ENCODE data around the gene C3orf52.

The C3orf52 gene

GRCh38 chr3:112140584-112140983 is 54.4 kb downstream of the C3orf52 start:
- H3K79me2 ChIP-seq (ENCODE audit: insufficient read depth, low read length) = no peaks in the 10 kb centered on the region
- DNase-seq (no peak), ATAC-seq (ENCODE audit: insufficient read depth, low read depth) (no peak)
- no peaks in the 10 kb centered on the region for H3K36me3 ChIP-seq (ENCODE audit: insufficient read depth, low read length)
- no peak overlapping the region for H2AFZ ChIP-seq (ENCODE audit: low read depth, low read length)
- no peak overlapping the region for H3K27ac ChIP-seq (ENCODE audit: low read length)
- H3K4me1 ChIP-seq (ENCODE audit: insufficient read depth, low read length) = no peaks in the 10 kb centered on the region
- H3K4me3 ChIP-seq (ENCODE audit: low read depth in 1 of 2, low read length in 2 of 2) = no peak overlapping the region
- H3K27me3 ChIP-seq (ENCODE audit: insufficient read depth, low read length, poor library complexity) = peaks cover 3% of the 10 kb centered on the region
- no peak for TF ChIP-seq CTCF (IDR thresholded peaks at IDR 0.05; ENCODE audit: borderline replicate concordance, extremely low read depth, low read length, poor library complexity, severe bottlenecking)
- no peak for TF ChIP-seq EZH2 (IDR thresholded peaks at IDR 0.05; ENCODE audit: borderline replicate concordance, low read depth, low read length, severe bottlenecking)
- H3K9me3 ChIP-seq (ENCODE audit: insufficient read depth, low read length, severe bottlenecking) = no peaks in the 10 kb centered on the region
- no peak overlapping the region for H3K9ac ChIP-seq (ENCODE audit: low read depth, low read length)
- H3K4me2 ChIP-seq (ENCODE audit: insufficient read depth, low read length) = no peak overlapping the region
- H4K20me1 ChIP-seq (ENCODE audit: insufficient read depth, low read length) = no peaks in the 10 kb centered on the region

- no peak for DNase-seq
- Histone ChIP-seq H3K4me2 (ENCODE audit: insufficient read depth, low read length) (no peak overlapping the region), H3K4me1 (ENCODE audit: insufficient read depth, low read length) (no peaks in the 10 kb centered on the region), H4K20me1 (ENCODE audit: insufficient read depth, low read length) (no peaks in the 10 kb centered on the region), H3K9me3 (ENCODE audit: insufficient read depth, low read length, severe bottlenecking) (no peaks in the 10 kb centered on the region), H3K4me3 (ENCODE audit: low read depth in 1 of 2, low read length in 2 of 2) (no peak overlapping the region), H3K27ac (ENCODE audit: low read length) (no peak overlapping the region), H3K9ac (ENCODE audit: low read depth, low read length) (no peak overlapping the region), H3K36me3 (ENCODE audit: insufficient read depth, low read length) (no peaks in the 10 kb centered on the region), H3K79me2 (ENCODE audit: insufficient read depth, low read length) (no peaks in the 10 kb centered on the region), H2AFZ (ENCODE audit: low read depth, low read length) (no peak overlapping the region), H3K27me3 (ENCODE audit: insufficient read depth, low read length, poor library complexity) (peaks cover 3% of the 10 kb centered on the region)
- no peak for ATAC-seq (ENCODE audit: insufficient read depth, low read depth)
- no peak for TF ChIP-seq CTCF (IDR thresholded peaks at IDR 0.05; ENCODE audit: borderline replicate concordance, extremely low read depth, low read length, poor library complexity, severe bottlenecking)
- no peak for TF ChIP-seq EZH2 (IDR thresholded peaks at IDR 0.05; ENCODE audit: borderline replicate concordance, low read depth, low read length, severe bottlenecking)
These were observed 55.1 kb downstream of the C3orf52 start for GRCh38 chr3:112141293-112141692.

GRCh38 chr3:112143251-112143650 is 57.1 kb downstream of the C3orf52 start:
- Histone ChIP-seq H3K36me3 (ENCODE audit: insufficient read depth, low read length) (no peaks in the 10 kb centered on the region), H3K9ac (ENCODE audit: low read depth, low read length) (no peak overlapping the region)

GRCh38 chr3:112143689-112144088 is 57.5 kb downstream of the C3orf52 start:
- ATAC-seq (ENCODE audit: insufficient read depth, low read depth) (no peak), DNase-seq (no peak)
- TF ChIP-seq CTCF (IDR thresholded peaks at IDR 0.05; ENCODE audit: borderline replicate concordance, extremely low read depth, low read length, poor library complexity, severe bottlenecking) = no peak
- TF ChIP-seq EZH2 (IDR thresholded peaks at IDR 0.05; ENCODE audit: borderline replicate concordance, low read depth, low read length, severe bottlenecking) = no peak
- Histone ChIP-seq H3K79me2 (ENCODE audit: insufficient read depth, low read length) (no peaks in the 10 kb centered on the region), H3K4me2 (ENCODE audit: insufficient read depth, low read length) (no peak overlapping the region), H3K27me3 (ENCODE audit: insufficient read depth, low read length, poor library complexity) (peaks cover 3% of the 10 kb centered on the region), H3K27ac (ENCODE audit: low read length) (no peak overlapping the region), H3K9me3 (ENCODE audit: insufficient read depth, low read length, severe bottlenecking) (peaks cover 3% of the 10 kb centered on the region), H4K20me1 (ENCODE audit: insufficient read depth, low read length) (no peaks in the 10 kb centered on the region), H3K36me3 (ENCODE audit: insufficient read depth, low read length) (no peaks in the 10 kb centered on the region), H3K4me3 (ENCODE audit: low read depth in 1 of 2, low read length in 2 of 2) (no peak overlapping the region), H2AFZ (ENCODE audit: low read depth, low read length) (no peak overlapping the region), H3K9ac (ENCODE audit: low read depth, low read length) (no peak overlapping the region), H3K4me1 (ENCODE audit: insufficient read depth, low read length) (no peaks in the 10 kb centered on the region)

More at GRCh38 chr3:112143251-112143650, 57.1 kb downstream of the C3orf52 start:
- Histone ChIP-seq H3K4me1 (ENCODE audit: insufficient read depth, low read length) (no peaks in the 10 kb centered on the region), H3K9me3 (ENCODE audit: insufficient read depth, low read length, severe bottlenecking) (no peaks in the 10 kb centered on the region), H3K27me3 (ENCODE audit: insufficient read depth, low read length, poor library complexity) (peaks cover 3% of the 10 kb centered on the region), H3K79me2 (ENCODE audit: insufficient read depth, low read length) (no peaks in the 10 kb centered on the region), H2AFZ (ENCODE audit: low read depth, low read length) (no peak overlapping the region), H4K20me1 (ENCODE audit: insufficient read depth, low read length) (no peaks in the 10 kb centered on the region), H3K4me2 (ENCODE audit: insufficient read depth, low read length) (no peak overlapping the region), H3K4me3 (ENCODE audit: low read depth in 1 of 2, low read length in 2 of 2) (no peak overlapping the region), H3K27ac (ENCODE audit: low read length) (no peak overlapping the region)
- DNase-seq (no peak), ATAC-seq (ENCODE audit: insufficient read depth, low read depth) (no peak)
- TF ChIP-seq EZH2 (IDR thresholded peaks at IDR 0.05; ENCODE audit: borderline replicate concordance, low read depth, low read length, severe bottlenecking) = no peak
